PFSK-1 (cell line): ENCODE measurements around the gene EOGT.

Experiments used
- FOXP2 ChIP-seq: optimal IDR thresholded peaks from 2 replicates; pipeline ENCODE3; 2011; ENCODE audit warnings: borderline replicate concordance, control low read depth, inconsistent platforms; ENCODE audit not compliant: insufficient read depth; ENCODE audit errors: extremely low read length, extremely low read depth
- POLR2AphosphoS5 ChIP-seq: IDR thresholded peaks from 2 replicates; pipeline ENCODE4 v1.6.1; 2012; ENCODE audit warnings: low read depth, mild to moderate bottlenecking, control low read depth, low read length, moderate library complexity
- SIN3A ChIP-seq: IDR thresholded peaks from 2 replicates; pipeline ENCODE4 v1.6.1; 2012; ENCODE audit warnings: mild to moderate bottlenecking, low read length, moderate library complexity, borderline replicate concordance; ENCODE audit not compliant: insufficient read depth
- TF ChIP-seq, protein P1 (sequence below), 2 experiments: IDR thresholded peaks; 2 replicates each; pipeline versions ENCODE4 v1.6.1 to v1.8.0; 2011 to 2012; ENCODE audit warnings: low read depth in 2 of 2, low read length in 2 of 2, control low read depth in 1 of 2, inconsistent platforms in 1 of 2, mild to moderate bottlenecking in 1 of 2, moderate library complexity in 1 of 2; ENCODE audit not compliant: insufficient read depth in 1 of 2

DNA sequence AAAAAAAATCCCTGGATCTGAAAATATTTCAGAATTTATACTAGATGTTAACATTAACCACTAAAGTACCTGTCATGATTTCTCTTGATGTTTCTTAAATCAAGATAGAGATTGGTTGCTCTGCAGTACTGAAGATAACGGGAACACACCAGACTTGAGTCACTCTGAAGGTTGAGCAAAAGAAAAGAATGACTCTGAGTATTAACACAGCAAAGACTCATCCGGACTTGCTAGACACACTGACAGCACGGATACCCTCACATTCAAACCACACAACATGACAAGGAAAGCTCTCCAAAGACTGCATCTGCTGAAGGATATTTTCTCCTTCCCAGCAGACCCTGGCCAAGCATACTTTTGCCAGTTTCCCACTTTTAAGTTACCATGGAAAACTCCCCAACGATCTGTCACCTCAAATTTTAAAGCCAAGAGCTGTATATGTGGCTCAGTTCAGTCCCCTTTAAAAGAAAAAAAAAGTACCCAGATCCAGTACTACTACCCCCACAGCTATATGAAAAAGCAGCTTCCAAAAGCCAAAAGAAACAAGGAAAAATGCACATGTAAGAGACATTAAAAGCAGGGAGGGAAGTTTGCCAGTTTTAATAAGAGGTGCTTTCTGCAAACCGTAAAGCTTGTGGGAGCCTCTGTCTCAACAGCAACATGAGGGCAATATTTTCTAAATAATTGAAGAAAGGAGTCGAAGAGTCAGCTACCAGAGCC is 8.3 kb downstream of the EOGT start:
- TF ChIP-seq, protein P1, sequence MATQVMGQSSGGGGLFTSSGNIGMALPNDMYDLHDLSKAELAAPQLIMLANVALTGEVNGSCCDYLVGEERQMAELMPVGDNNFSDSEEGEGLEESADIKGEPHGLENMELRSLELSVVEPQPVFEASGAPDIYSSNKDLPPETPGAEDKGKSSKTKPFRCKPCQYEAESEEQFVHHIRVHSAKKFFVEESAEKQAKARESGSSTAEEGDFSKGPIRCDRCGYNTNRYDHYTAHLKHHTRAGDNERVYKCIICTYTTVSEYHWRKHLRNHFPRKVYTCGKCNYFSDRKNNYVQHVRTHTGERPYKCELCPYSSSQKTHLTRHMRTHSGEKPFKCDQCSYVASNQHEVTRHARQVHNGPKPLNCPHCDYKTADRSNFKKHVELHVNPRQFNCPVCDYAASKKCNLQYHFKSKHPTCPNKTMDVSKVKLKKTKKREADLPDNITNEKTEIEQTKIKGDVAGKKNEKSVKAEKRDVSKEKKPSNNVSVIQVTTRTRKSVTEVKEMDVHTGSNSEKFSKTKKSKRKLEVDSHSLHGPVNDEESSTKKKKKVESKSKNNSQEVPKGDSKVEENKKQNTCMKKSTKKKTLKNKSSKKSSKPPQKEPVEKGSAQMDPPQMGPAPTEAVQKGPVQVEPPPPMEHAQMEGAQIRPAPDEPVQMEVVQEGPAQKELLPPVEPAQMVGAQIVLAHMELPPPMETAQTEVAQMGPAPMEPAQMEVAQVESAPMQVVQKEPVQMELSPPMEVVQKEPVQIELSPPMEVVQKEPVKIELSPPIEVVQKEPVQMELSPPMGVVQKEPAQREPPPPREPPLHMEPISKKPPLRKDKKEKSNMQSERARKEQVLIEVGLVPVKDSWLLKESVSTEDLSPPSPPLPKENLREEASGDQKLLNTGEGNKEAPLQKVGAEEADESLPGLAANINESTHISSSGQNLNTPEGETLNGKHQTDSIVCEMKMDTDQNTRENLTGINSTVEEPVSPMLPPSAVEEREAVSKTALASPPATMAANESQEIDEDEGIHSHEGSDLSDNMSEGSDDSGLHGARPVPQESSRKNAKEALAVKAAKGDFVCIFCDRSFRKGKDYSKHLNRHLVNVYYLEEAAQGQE (IDR thresholded peaks at IDR 0.05; ENCODE audit: insufficient read depth in 1 of 2, low read depth in 2 of 2, low read length in 2 of 2), result no peak
- TF ChIP-seq POLR2AphosphoS5 (no peak), FOXP2 (no peak), SIN3A (no peak)
